ENCODE data around the gene PIGL. TPM values are rescaled to one million over a fixed set of nuclear protein-coding genes. Genes with fewer than 3 reads are reported as not detected.

The PIGL gene
- total and polyA plus RNA-seq, 2 of the 4 experiments (the other 2 are of a cell fraction): 17.9 to 29.5 TPM

- no peaks in the 10 kb centered on the region for H3K36me3 ChIP-seq (ENCODE audit: control insufficient read depth, insufficient read depth, low read length)
- H3K9me1 ChIP-seq (ENCODE audit: insufficient read depth, low read length): no peaks in the 10 kb centered on the region
- DNase-seq (no peak), ATAC-seq (ENCODE audit: low read depth) (no peak)
- H3K27ac ChIP-seq (ENCODE audit: insufficient read depth, low read length): no peak overlapping the region
- ChIA-PET CTCF (no interaction called here), POLR2A (ENCODE audit: unreplicated experiment) (no interaction called here)
- no peak overlapping the region for H3K56ac ChIP-seq (ENCODE audit: extremely low read depth, insufficient read depth, low read length)
- no peak overlapping the region for H2BK15ac ChIP-seq (ENCODE audit: low read depth, low read length)
- H2BK5ac ChIP-seq (ENCODE audit: low read depth, low read length, poor library complexity, severe bottlenecking): no peak overlapping the region
- no peak overlapping the region for H3K9ac ChIP-seq (ENCODE audit: low read depth, low read length)
- H3K4me3 ChIP-seq (ENCODE audit: insufficient read depth, low read depth, low read length): no peak overlapping the region
- H2BK20ac ChIP-seq (ENCODE audit: low read depth, low read length): no peak overlapping the region
- no peaks in the 10 kb centered on the region for H3K27me3 ChIP-seq (ENCODE audit: control insufficient read depth, insufficient read depth, low read length)
- no peak overlapping the region for H4K8ac ChIP-seq (ENCODE audit: low read depth in 2 of 2, low read length in 2 of 2)
- H4K91ac ChIP-seq (ENCODE audit: insufficient read depth, low read depth, low read length): no peak overlapping the region
- H3K9me3 ChIP-seq (ENCODE audit: control insufficient read depth, insufficient read depth, low read length): no peaks in the 10 kb centered on the region
- no peak overlapping the region for H3K14ac ChIP-seq (replicated peaks; ENCODE audit: low read depth, low read length)
- in situ Hi-C loops (cut with MboI; ENCODE audit: low sequenced_read_pairs) (no loop called here), dilution Hi-C loops (cut with HindIII; ENCODE audit: low sequenced_read_pairs, unreplicated experiment) (no loop called here), intact Hi-C loops (cut with micrococcal nuclease) (no loop called here)
- H3K79me1 ChIP-seq (ENCODE audit: low read depth in 1 of 2, low read length in 2 of 2): peaks cover 11 to 28% of the 10 kb centered on the region in 2 experiments
- H2AK5ac ChIP-seq (ENCODE audit: low read depth, low read length): no peak overlapping the region
- no peak overlapping the region for H2AK9ac ChIP-seq (replicated peaks; ENCODE audit: low read depth, low read length, poor library complexity)
- TF ChIP-seq MAFK (IDR thresholded peaks at IDR 0.05; ENCODE audit: low read depth, low read length) (no peak), RFX5 (IDR thresholded peaks at IDR 0.05; ENCODE audit: low read depth, low read length) (no peak), SMC3 (IDR thresholded peaks at IDR 0.05; ENCODE audit: low read depth, low read length) (no peak), RCOR1 (IDR thresholded peaks at IDR 0.05; ENCODE audit: insufficient replicate concordance, low read length) (no peak), MAZ (IDR thresholded peaks at IDR 0.05; ENCODE audit: borderline replicate concordance, low read depth, low read length) (no peak), CHD1 (IDR thresholded peaks at IDR 0.05; ENCODE audit: low read depth, low read length) (no peak), MXI1 (IDR thresholded peaks at IDR 0.05; ENCODE audit: borderline replicate concordance, low read depth, low read length) (no peak), NFE2L2 (IDR thresholded peaks at IDR 0.05; ENCODE audit: low read depth, low read length) (no peak), FOS (IDR thresholded peaks at IDR 0.05; ENCODE audit: low read depth, low read length) (no peak), POLR2A (IDR thresholded peaks at IDR 0.05; ENCODE audit: low read depth, low read length) (no peak), ELK1 (IDR thresholded peaks at IDR 0.05; ENCODE audit: borderline replicate concordance, low read depth, low read length) (no peak), BHLHE40 (IDR thresholded peaks at IDR 0.05; ENCODE audit: low read depth, low read length) (no peak), RAD21 (IDR thresholded peaks at IDR 0.05; ENCODE audit: low read length) (no peak), CEBPB (IDR thresholded peaks at IDR 0.05; ENCODE audit: low read depth, low read length) (no peak), CTCF (conservative IDR thresholded peaks at IDR 0.05; ENCODE audit: low read depth, low read length) (no peak)
- TF ChIP-seq, protein P1, sequence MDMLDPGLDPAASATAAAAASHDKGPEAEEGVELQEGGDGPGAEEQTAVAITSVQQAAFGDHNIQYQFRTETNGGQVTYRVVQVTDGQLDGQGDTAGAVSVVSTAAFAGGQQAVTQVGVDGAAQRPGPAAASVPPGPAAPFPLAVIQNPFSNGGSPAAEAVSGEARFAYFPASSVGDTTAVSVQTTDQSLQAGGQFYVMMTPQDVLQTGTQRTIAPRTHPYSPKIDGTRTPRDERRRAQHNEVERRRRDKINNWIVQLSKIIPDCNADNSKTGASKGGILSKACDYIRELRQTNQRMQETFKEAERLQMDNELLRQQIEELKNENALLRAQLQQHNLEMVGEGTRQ (IDR thresholded peaks at IDR 0.05; ENCODE audit: low read depth, low read length): no peak
- no peak overlapping the region for H2BK120ac ChIP-seq (ENCODE audit: low read depth, low read length)
- peaks cover 3% of the 10 kb centered on the region; the same call in 1 of the 2 replicates for H3K4me1 ChIP-seq (ENCODE audit: control insufficient read depth, insufficient read depth, low read length)
- H3K4me2 ChIP-seq (ENCODE audit: low read depth, low read length): no peak overlapping the region
- no peak overlapping the region for H3K23ac ChIP-seq (ENCODE audit: low read depth, low read length)
- no peak overlapping the region for H3K18ac ChIP-seq (ENCODE audit: low read depth, low read length)
- H4K20me1 ChIP-seq (ENCODE audit: insufficient read depth, low read length): no peaks in the 10 kb centered on the region
- H2AFZ ChIP-seq (replicated peaks; ENCODE audit: low read length, poor library complexity): no peak overlapping the region
- no TSS peak for BruUV-seq (replicated peaks)
- no peak overlapping the region for H3K4ac ChIP-seq (ENCODE audit: low read depth, low read length)
- no peak overlapping the region for H4K5ac ChIP-seq (ENCODE audit: low read depth, low read length)
Measured at GRCh38 chr17:16241906-16242399, 24.9 kb downstream of the PIGL start.
